GM19463 (cell line): ENCODE measurements around the gene SSH2.
"Not testable (repeated sequence)": the region's sequence is repeated elsewhere in the genome, so short reads cannot be mapped to it uniquely, and the experiment has no call there.

Experiments
- ATAC-seq: cut with Tn5 transposase; IDR thresholded peaks from one replicate; pipeline ENCODE4 v1.9.1; 2021; ENCODE audit warnings: mild to moderate bottlenecking, moderate library complexity; ENCODE audit not compliant: unreplicated experiment

The SSH2 gene

DNA sequence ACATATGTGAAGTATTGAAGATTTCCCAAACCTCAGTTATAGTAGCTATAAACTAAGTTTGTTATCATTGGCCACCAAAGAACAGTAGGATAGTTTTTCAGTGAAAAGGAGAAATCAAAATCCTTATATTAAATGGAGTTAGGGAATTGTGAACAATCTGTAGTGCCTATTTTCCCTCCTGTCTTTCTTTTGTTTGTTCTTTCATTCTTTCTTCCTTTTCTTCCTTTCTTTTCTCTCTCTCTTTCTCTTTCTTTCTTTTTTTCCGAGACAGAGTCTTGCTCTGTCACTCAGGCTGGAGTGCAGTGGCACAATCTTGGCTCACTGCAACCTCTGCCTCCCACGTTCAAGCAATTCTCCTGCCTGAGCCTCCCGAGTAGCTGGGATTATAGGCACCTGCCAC is 48.8 kb downstream of the SSH2 start:
- ATAC-seq: no peak

DNA sequence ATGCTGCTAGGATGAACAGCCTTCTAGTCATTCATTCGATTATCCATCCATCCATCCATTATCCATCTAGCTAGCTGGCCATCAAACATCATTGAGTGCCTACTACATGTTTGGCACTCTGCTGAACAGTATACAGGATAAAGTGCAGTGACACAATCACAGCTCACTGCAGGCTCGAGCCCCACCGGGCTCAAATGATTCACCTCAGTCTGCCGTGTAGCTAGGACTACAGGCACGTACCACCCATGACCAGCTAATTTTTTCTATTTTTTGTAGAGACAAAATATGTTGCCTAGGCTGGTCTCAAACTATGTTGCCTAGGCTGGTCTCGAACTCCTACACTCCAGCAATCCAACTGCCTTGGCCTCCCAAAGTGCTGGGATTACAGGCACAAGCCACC is 50.0 kb downstream of the SSH2 start:
- ATAC-seq: no peak

GRCh38 chr17:29874931-29875596 is 55.0 kb downstream of the SSH2 start:
- no peak for ATAC-seq

- ATAC-seq: not testable (repeated sequence)
These were observed 55.7 kb downstream of the SSH2 start for GRCh38 chr17:29874358-29874757.

DNA sequence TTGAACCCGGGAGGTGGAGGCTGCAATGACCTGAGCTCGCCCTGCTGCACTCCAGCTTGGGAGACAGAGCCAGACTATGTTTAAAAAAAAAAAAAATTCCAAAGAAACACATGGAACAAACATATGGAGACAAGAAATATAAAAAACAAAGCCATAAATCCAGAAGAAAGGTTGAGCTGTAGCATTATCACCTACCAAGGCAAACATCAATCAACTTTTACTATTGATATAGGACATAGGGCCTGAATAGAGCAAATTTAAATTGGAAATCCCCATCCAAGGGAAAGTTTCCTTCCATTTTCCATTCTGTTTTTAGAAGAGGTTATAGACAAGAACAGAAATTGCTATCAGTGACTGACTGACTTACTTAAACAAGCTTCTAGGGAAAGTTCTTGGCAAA is 56.6 kb downstream of the SSH2 start:
- no peak for ATAC-seq

DNA sequence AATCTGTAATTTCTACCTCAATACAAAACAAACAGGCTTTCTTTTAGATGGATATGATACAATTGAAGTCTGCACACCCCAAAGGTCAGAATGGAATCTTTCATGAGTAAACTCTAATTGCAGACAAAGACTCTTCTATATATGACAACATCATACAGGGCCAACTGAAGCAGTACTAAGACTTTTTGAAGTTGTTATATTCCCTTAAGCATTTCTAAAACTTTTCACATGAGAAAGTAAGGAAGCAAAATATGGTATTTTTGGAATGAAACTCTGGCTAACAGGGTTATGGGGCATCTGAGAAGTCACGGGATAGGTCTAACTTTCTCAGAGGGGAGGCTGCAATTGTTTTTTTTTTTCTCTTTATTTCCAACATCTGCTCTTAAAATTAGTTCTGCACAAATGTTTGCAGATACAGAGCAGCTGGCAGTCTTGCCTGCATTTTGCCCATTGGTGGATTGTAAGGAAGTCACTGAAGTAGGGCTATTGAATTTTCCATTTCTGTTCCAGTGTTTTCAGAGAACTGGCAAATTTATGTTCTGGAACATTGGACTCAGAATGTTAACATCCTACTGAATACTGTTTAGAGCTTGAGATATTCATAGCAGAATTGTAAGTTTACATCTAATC is 59.1 kb downstream of the SSH2 start:
- no peak for ATAC-seq

DNA sequence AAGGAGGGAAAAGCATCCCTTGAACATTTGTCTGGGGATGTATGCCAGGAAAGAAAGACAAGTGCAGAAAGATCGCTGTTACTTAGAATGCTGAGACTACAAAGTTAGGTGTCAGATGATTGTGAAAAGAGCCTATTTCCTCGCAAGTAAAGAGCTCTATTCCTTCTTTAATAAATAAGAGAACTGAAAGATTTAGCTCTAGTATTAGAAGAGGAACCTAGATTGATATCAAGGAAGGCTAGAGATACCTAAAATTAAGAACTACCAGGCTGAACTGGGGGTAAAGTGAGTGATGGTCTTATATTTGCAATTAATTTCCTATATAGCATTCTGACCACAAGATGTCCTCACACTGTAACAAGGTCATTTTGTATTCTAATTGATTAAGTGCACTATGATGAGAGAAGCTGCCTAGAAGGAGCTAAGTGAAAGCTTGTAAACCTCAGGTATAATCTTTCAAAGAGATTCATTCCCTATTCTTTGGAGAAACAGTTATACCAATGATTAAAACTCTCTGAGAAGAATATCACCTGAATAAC is 62.3 kb downstream of the SSH2 start:
- no peak for ATAC-seq

DNA sequence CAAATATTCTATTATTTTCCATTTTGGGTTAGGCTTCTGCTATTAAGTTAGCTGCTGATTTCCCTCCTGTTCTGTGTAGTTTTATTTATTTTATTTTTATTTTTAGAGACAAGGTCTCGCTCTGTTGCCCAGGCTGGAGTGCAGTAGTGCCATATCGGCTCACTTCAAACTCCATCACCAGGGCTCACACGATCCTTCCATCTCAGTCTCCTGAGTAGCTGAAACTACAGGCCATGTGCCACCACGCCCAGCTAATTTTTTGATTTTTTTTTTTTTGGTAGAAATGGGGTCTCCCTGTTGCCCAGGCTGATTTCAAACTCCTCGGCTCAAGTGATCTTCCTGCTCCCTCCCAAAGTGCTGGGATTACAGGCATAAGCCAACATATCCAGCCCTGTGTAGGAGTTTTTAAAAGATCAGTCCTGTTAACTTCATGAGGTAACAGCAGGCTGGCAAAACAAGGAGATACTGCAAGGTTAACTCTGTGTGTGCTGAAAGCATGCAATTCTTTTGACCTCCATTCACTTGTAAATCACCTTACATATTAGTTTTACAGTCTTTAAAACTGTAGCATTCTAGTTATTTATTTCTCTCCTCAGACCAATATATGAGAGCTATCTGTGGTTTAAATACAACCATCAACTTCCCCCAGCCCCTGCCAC is 63.2 kb downstream of the SSH2 start:
- ATAC-seq: no peak

GRCh38 chr17:29864615-29865014 is 65.4 kb downstream of the SSH2 start:
- ATAC-seq: no peak

- ATAC-seq: not testable (repeated sequence)
These were observed 65.9 kb downstream of the SSH2 start for GRCh38 chr17:29864123-29864522.

DNA sequence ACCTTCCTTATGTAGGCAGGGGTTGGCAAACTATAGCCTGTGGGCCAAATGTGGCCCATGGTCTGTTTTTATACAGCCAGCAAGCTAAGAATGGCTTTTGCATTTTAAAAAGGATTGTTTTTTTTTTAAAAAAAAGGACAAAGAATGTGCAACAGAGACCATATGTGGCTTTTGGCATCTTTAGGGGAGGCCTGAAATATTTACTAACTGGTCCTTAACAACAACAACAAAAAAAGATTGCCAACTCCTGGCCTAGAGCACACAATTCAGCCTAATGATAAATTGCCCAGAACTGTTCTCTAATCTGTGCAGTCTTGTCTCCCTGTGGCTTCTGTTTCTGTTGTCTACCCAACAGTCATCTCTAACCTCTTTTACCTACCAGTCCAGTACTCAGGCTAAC is 67.1 kb downstream of the SSH2 start:
- ATAC-seq: no peak

DNA sequence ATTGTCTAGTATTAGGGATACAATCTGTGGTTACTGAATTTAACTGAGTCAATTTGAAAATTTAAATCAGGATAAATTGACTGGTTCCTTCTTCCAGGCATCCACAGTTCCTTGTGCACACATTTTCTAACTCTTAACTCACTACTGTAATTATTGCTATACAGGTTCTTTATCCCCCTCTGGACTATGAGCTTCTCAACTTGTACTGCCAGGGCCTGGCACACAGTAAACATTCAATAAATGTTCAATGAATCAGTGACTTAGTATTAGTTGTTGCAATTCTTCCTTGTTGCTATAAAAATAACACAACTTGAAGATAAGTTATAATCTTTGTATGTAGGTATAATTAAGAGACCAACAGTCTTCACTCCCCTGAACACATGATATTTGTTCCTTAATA is 67.9 kb downstream of the SSH2 start:
- no peak for ATAC-seq

DNA sequence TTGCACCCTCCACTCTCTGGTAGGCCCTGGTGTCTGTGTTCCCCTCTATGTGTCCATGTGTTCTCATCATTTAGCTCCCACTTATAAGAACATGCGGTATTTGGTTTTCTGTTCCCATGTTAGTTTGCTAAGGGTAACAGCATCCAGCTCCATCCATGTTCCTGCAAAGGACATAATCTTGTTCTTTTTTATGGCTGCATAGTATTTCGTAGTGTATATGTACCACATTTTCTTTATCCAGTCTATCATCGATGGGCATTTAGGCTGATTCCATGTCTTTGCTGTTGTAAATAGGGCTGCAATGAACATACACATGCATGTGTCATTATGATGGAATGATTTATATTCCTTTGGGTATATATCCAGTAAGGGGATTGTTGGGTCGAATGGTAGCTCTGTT is 70.6 kb downstream of the SSH2 start:
- not testable (repeated sequence) for ATAC-seq

DNA sequence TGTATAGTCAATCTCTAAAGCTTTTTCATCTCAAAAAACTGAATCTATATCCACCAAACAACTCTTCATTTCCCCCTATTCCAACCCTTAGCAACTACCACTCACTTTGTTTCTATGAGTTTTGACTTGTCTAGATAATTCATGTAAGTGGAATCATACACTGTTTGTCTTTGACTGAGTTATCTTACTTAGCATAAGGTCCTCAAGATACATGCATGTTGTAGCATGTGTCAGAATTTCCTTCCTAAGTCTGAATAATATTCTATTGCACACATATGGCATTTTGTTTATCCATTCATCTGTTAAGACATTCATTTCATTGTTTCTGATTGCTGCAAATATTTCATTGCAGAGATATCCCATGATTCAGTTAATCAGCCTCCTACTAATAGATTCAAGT is 72.2 kb downstream of the SSH2 start:
- no peak for ATAC-seq

GRCh38 chr17:29857105-29857504 is 72.9 kb downstream of the SSH2 start:
- not testable (repeated sequence) for ATAC-seq

DNA sequence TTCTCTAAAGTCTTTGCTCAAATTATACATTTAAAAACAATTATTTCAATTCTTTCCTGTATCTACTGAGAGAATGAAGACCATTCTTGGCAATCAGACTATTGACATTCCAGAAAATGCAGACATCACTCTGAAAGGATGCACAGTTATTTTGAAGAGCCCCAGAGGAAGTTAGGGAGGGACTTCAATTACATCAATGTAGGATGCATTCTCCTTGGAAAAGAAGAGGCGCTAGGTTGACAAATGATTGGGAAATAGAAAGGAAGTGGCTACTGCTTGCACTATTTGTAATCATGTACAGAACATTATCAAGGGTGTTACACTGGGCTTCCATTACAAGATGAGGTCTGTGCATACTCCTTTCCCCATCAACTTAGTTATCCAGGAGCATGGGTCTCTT is 74.3 kb downstream of the SSH2 start:
- no peak for ATAC-seq

- ATAC-seq: no peak
These were observed 81.3 kb downstream of the SSH2 start for GRCh38 chr17:29848737-29849136.

DNA sequence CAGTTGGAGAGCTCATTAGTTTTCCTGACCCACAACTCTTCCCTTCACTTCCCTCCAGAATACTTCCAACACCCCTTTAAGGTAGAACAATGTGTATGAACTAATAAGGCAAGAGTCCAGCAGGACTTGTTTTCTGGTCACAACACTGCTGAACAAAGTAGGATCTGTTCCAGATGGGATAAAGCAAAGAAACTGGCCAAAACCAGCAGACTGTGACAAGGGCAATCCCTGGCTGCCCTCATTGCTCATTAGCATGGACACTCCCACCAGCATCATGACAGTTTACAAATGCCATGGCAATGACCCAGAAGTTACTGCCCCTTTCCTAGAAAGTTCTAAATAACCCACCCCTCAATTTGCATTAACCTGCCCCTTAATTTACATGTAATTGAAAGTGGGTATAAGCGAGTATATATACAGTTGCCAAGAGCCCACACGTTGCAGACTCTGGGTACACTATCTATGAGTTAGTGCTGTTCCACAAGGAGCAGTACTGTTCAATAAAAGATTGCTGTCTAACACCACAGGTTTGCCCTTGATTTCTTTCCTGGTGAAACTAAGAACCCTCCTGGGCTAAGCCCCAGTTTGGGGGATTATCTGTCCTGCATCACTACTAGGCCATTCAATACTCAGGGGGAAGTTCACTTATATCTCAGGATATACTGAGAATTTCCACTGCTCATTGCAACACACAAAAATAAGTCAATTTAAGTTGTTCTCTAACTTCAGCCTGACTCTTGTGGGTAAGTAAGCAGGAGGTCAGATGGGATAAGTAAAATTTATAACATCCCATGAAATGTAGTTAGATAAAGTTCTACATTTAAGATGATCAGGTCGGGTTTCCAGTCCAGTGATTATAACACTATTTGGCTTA is 82.3 kb downstream of the SSH2 start:
- no peak for ATAC-seq

DNA sequence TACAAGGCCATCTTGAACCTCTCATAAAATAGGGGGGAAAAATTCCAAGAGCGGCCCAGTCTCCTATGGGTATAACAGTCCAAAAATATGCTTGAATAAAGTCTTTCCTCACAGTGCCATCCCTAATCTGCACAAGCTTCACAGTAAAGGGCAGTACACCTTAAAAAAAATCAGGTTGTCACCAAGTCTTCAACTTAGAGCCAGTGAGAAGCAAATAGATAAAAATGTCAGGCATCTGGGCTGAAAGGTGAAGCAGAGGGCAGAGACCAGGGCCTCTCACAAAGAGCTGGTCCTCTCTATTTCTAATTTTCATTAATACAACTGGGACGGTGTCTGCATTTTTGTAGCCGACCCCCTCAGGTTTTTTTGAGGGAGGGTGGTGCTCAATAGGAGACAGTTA is 82.9 kb downstream of the SSH2 start:
- no peak for ATAC-seq

DNA sequence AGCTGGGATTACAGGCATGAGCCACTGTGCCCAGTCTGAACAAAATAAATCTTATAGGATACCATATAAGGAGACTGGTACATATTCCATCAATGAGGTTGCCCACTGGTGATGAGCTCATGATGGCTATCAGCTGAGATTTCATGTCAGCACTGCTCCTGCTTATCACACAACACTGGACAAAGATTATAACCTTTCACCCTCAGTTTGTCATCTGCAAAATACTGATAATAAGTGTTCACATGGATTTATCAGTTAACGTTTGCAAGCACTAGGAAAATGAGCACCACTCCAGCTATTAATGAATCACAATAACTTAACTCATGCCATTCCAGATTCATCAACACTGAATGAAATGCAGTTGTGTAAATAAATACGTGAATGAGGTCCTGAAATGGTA is 83.7 kb downstream of the SSH2 start:
- no peak for ATAC-seq
